Measurements from ENCODE around the gene CHERP.

The CHERP gene

GRCh38 chr19:16542045-16542909, at the start of gene CHERP:
TSS of gene CHERP (minus strand) at chr19:16542437. CDS start at chr19:16542378, 59 bp downstream.
- DNase-seq: peak; percentile 65

GRCh38 chr19:16590876-16591802, 48.9 kb upstream of the CHERP start:
- DNase-seq: no peak

- DNase-seq: no peak
These were observed 47.7 kb upstream of the CHERP start for GRCh38 chr19:16589917-16590316.

GRCh38 chr19:16588824-16589577, 46.8 kb upstream of the CHERP start:
- no peak for DNase-seq

GRCh38 chr19:16587833-16588823, 45.9 kb upstream of the CHERP start:
- DNase-seq: no peak

GRCh38 chr19:16586991-16587832, 45.0 kb upstream of the CHERP start:
- DNase-seq: no peak

GRCh38 chr19:16586477-16586871, 44.2 kb upstream of the CHERP start:
- no peak for DNase-seq

GRCh38 chr19:16585808-16586476, 43.7 kb upstream of the CHERP start:
- DNase-seq: no peak

- DNase-seq: no peak
These were observed 43.0 kb upstream of the CHERP start for GRCh38 chr19:16585094-16585801.

- peak; percentile 42 for DNase-seq
These were observed 42.2 kb upstream of the CHERP start for GRCh38 chr19:16584248-16585093.

- DNase-seq: no peak
These were observed 40.4 kb upstream of the CHERP start for GRCh38 chr19:16582486-16583261.

- no peak for DNase-seq
These were observed 39.7 kb upstream of the CHERP start for GRCh38 chr19:16581971-16582343.

GRCh38 chr19:16581145-16581970, 39.1 kb upstream of the CHERP start:
- DNase-seq: no peak

GRCh38 chr19:16579381-16579780, 37.1 kb upstream of the CHERP start:
- DNase-seq: no peak

- no peak for DNase-seq
These were observed 35.3 kb upstream of the CHERP start for GRCh38 chr19:16577531-16577985.

GRCh38 chr19:16576690-16577530, 34.7 kb upstream of the CHERP start:
- DNase-seq: no peak

Measured in NCI-H1694 (cell line).